ENCODE results near the gene LRRFIP1. TPM values are rescaled to one million over a fixed set of nuclear protein-coding genes. Genes with fewer than 3 reads are reported as not detected.
"Not testable (repeated sequence)": the region's sequence is repeated elsewhere in the genome, so short reads cannot be mapped to it uniquely, and the experiment has no call there.

LRRFIP1 gene
- polyA plus RNA-seq, 1 experiment, result 50.4 TPM

DNA sequence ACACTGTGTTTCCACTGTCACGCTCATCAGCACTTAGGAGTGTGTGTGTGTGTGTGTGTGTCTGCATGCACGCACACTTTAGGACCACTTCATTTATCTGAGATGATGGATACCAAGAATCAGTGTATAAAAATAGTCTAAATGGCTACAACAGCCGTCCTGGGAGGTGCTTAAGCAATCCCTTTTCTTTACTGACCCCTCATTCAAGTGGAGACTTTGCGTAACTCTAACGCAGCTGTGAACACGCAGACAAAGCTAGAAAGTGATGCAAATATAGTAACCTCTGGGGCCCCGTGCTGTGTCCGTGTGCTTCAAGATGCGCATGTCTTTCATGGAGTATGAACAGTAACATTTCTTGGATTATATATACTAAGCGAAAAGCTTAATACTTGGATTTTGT lies 130.8 kb downstream of the LRRFIP1 start:
- no peaks in the 10 kb centered on the region for H3K27me3 ChIP-seq (ENCODE audit: control insufficient read depth, insufficient read depth, low read length)
- TF ChIP-seq, protein P1, sequence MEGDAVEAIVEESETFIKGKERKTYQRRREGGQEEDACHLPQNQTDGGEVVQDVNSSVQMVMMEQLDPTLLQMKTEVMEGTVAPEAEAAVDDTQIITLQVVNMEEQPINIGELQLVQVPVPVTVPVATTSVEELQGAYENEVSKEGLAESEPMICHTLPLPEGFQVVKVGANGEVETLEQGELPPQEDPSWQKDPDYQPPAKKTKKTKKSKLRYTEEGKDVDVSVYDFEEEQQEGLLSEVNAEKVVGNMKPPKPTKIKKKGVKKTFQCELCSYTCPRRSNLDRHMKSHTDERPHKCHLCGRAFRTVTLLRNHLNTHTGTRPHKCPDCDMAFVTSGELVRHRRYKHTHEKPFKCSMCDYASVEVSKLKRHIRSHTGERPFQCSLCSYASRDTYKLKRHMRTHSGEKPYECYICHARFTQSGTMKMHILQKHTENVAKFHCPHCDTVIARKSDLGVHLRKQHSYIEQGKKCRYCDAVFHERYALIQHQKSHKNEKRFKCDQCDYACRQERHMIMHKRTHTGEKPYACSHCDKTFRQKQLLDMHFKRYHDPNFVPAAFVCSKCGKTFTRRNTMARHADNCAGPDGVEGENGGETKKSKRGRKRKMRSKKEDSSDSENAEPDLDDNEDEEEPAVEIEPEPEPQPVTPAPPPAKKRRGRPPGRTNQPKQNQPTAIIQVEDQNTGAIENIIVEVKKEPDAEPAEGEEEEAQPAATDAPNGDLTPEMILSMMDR (IDR thresholded peaks at IDR 0.05; ENCODE audit: insufficient read depth, low read depth, low read length), result no peak
- ChIA-PET POLR2A (no interaction called here), CTCF (interaction anchor here (0.6 to 5.1 kb wide), 2 partner anchors 13 to 501 kb away, joined by 3 to 36 read pairs; no protein-coding TSS in a partner anchor)
- peaks cover 16% of the 10 kb centered on the region for H3K36me3 ChIP-seq (ENCODE audit: control insufficient read depth, insufficient read depth, low read length)
- no peak for DNase-seq (ENCODE audit: low read depth)
- H3K4me3 ChIP-seq (ENCODE audit: low read depth, low read length), result no peak overlapping the region

DNA sequence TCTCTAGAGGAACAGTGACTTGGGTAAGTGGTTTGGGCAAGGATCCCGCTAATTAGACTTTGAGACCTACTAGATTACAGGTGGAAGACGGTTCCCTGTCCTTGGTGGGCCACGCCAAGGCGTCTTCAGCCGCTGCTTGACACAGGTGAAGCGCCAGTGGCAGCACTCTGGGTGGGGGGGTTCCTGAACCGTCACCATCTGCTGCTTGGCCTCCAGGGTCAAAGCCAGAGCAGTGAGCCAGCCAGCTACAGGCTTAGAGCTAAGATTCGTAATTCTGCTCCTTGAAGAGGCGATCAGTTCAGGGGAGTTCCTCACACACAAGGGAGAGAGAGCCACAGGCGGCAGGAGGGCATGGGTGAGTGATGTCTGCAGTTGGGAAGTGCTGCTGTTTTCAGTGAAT lies 131.8 kb downstream of the LRRFIP1 start:
- Histone ChIP-seq H3K4me3 (ENCODE audit: low read depth, low read length) (no peak overlapping the region), H3K27me3 (ENCODE audit: control insufficient read depth, insufficient read depth, low read length) (no peaks in the 10 kb centered on the region), H3K36me3 (ENCODE audit: control insufficient read depth, insufficient read depth, low read length) (peaks cover 16% of the 10 kb centered on the region)
- TF ChIP-seq, protein P1 (IDR thresholded peaks at IDR 0.05; ENCODE audit: insufficient read depth, low read depth, low read length), result no peak
- POLR2A ChIA-PET, result no interaction called here
- no peak for DNase-seq (ENCODE audit: low read depth)
- CTCF ChIA-PET, result interaction anchor here (1.0 to 2.9 kb wide), 2 partner anchors 14 to 15 kb away, joined by 4 to 8 read pairs; no protein-coding TSS in a partner anchor

DNA sequence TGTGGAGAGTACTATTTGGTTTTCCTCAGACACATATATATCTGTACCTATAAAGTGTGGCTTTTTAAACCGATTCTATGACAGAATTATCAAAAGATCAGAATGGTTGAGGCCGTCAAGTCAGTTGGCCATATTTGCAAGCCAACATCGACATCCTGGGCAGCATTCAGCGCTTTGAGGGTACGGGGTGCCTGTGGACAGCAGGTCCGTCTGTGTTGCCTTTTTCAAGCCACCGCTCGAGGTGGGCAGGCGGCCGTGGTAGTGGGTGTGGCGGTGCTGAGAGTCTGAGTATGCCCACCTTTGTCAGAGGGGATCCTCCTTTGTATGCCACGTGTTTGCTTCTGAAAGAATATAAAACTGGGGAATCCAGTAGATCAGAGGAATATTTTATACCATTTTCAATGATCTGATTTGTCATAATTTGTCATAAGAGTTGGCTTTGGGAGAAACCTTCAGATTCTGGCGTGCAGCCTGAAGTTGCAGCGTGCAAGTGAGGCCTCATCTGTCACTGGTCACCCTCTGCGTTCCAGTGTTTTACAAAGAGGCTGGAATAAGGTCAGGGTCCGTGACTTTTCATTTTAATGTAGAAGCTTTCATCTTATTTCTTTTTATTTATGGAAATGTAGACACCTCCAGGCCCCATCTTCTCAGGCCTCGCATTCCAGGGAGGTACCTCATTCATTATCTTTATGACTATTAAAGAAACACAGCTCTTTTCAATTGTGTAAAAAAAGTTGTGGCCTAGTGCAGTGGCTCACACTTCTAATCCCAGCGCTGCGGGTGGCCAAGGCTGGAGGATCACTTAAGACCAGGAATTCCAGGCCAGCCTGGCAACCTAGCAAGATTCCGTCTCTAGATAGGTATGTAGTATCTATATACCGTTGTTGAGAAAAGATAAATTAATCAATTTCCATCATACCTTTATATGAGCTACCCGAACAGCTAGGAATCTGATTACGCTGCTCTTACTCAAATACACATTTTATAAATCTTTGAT lies 133.4 kb downstream of the LRRFIP1 start:
- DNase-seq (ENCODE audit: low read depth), result no peak
- H3K4me3 ChIP-seq (ENCODE audit: low read depth, low read length), result no peak overlapping the region
- TF ChIP-seq, protein P1 (IDR thresholded peaks at IDR 0.05; ENCODE audit: insufficient read depth, low read depth, low read length), result no peak
- no peaks in the 10 kb centered on the region for H3K27me3 ChIP-seq (ENCODE audit: control insufficient read depth, insufficient read depth, low read length)
- CTCF ChIA-PET, result interaction anchor here (0.6 to 2.9 kb wide), 3 partner anchors 10 to 179 kb away, joined by 3 to 8 read pairs (median 3); no protein-coding TSS in a partner anchor
- POLR2A ChIA-PET, result no interaction called here
- peaks cover 9% of the 10 kb centered on the region for H3K36me3 ChIP-seq (ENCODE audit: control insufficient read depth, insufficient read depth, low read length)

DNA sequence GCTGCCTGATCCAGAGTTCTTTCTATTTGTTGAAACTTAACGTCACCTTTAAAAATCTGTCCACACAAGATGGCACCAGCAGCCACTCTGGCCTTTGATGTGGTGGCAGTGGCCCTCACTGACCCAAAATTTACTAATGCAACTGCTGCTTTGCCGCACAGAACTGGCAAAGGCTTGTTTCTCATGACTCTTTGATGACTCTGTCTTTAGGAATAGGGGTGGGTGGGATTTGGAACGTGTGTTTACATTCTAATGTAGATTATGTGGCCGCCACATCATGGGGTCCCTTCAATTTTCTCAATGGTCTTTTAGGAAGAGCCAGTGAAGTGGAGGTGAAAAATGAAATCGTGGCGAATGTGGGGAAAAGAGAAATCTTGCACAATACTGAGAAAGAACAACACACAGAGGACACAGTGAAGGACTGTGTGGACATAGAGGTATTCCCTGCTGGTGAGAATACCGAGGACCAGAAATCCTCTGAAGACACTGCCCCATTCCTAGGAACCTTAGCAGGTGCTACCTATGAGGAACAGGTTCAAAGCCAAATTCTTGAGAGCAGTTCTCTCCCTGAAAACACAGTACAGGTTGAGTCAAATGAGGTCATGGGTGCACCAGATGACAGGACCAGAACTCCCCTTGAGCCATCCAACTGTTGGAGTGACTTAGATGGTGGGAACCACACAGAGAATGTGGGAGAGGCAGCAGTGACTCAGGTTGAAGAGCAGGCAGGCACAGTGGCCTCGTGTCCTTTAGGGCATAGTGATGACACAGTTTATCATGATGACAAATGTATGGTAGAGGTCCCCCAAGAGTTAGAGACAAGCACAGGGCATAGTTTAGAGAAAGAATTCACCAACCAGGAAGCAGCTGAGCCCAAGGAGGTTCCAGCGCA lies 135.2 kb downstream of the LRRFIP1 start:
- H3K36me3 ChIP-seq (ENCODE audit: control insufficient read depth, insufficient read depth, low read length); H3K4me3 ChIP-seq (ENCODE audit: low read depth, low read length); POLR2A ChIA-PET; CTCF ChIA-PET; DNase-seq (ENCODE audit: low read depth); H3K27me3 ChIP-seq (ENCODE audit: control insufficient read depth, insufficient read depth, low read length): not testable (repeated sequence)

DNA sequence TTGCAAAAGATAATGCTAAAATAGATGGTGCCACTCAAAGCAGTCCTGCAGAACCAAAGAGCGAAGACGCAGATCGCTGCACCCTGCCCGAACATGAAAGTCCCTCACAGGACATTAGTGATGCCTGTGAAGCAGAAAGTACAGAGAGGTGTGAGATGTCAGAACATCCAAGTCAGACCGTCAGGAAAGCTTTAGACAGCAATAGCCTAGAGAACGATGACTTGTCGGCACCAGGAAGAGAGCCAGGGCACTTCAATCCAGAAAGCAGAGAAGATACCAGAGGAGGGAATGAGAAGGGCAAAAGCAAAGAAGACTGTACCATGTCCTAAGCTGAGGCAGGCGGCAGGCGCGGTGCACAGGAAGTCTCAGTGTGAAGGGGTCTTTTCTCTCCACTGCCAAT lies 136.4 kb downstream of the LRRFIP1 start:
- Histone ChIP-seq H3K36me3 (ENCODE audit: control insufficient read depth, insufficient read depth, low read length) (peaks cover 4% of the 10 kb centered on the region; the same call in 1 of the 2 replicates), H3K27me3 (ENCODE audit: control insufficient read depth, insufficient read depth, low read length) (no peaks in the 10 kb centered on the region)
- CTCF ChIA-PET, result no interaction called here

DNA sequence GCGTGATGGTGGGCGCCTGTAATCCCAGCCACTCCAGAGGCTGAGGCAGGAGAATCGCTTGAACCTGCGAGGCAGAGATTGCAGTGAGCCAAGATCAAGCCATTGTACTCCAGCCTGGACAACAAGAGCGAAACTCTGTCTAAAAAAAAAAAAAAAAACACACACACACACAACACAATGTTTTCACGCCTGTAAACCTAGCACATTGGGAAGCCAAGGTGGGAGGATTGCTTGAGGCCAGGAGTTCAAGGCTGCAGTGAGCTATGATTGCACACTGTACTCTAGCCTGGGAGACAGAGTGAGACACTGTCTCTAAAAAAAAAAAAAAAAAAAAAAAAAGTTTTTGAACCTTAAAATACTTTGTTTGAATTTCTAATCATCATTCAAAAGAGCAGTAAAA lies 137.7 kb downstream of the LRRFIP1 start:
- H3K36me3 ChIP-seq (ENCODE audit: control insufficient read depth, insufficient read depth, low read length); DNase-seq (ENCODE audit: low read depth); H3K4me3 ChIP-seq (ENCODE audit: low read depth, low read length); H3K27me3 ChIP-seq (ENCODE audit: control insufficient read depth, insufficient read depth, low read length); POLR2A ChIA-PET: not testable (repeated sequence)
- CTCF ChIA-PET, result interaction anchor here (1.7 kb wide), 1 partner anchor 20 kb away, joined by 5 read pairs; no protein-coding TSS in a partner anchor

More for the DNA sequence above, 136.4 kb downstream of the LRRFIP1 start:
- H3K4me3 ChIP-seq (ENCODE audit: low read depth, low read length), result no peak overlapping the region
- TF ChIP-seq, protein P1 (IDR thresholded peaks at IDR 0.05; ENCODE audit: insufficient read depth, low read depth, low read length), result no peak
- no peak for DNase-seq (ENCODE audit: low read depth)
- POLR2A ChIA-PET, result no interaction called here
